Measurements from ENCODE around the gene DACT3. TPM values are rescaled to one million over a fixed set of nuclear protein-coding genes. Genes with fewer than 3 reads are reported as not detected.
A peak's percentile ranks its signal among the peaks of the same experiment; 100 is the strongest.

The DACT3 gene
- total and polyA plus RNA-seq, 2 of the 4 experiments (the other 2 are of a cell fraction) = 1.6 to 4.9 TPM

DNA sequence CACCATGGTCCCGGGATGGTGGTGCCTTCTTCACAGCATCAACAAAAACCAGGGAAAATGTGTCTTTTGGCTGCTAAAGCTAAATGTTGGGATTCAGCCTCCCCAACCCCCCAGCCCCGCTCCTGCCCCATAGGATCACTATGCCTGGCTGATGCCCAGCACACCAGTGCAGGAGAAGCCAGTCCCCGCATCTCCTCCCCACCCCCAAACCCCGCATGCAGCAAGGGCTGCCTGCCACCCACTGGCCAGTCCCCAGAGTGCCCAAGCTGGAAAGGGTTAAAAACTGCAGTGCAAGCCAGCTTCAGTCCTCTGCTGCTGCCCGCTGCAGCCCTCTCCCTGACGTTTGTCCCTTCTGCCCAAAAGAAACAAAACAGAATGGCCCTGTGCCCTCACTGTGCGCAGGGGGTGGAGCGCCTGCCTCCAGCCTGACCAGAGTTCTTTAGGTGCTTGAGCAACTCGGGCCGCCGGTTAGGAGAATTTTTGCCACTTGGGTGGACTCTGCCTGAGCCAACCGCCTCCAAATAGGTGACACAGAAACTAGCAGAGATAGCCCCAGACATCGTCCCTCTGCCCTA lies 56.1 kb downstream of the DACT3 start:
- H2AK9ac ChIP-seq (replicated peaks; ENCODE audit: low read depth, low read length, poor library complexity) = peak overlapping the region; percentile 31
- in situ Hi-C loops (cut with MboI; ENCODE audit: low sequenced_read_pairs) = no loop called here
- dilution Hi-C loops (cut with HindIII; ENCODE audit: low sequenced_read_pairs, unreplicated experiment) = no loop called here
- TF ChIP-seq CHD1 (IDR thresholded peaks at IDR 0.05; ENCODE audit: low read depth, low read length) = no peak
- no peak for TF ChIP-seq CTCF (conservative IDR thresholded peaks at IDR 0.05; ENCODE audit: low read depth, low read length)
- TF ChIP-seq MXI1 (IDR thresholded peaks at IDR 0.05; ENCODE audit: borderline replicate concordance, low read depth, low read length) = no peak
- no peak for TF ChIP-seq MAZ (IDR thresholded peaks at IDR 0.05; ENCODE audit: borderline replicate concordance, low read depth, low read length)
- no peak for TF ChIP-seq RFX5 (IDR thresholded peaks at IDR 0.05; ENCODE audit: low read depth, low read length)
- TF ChIP-seq CEBPB (IDR thresholded peaks at IDR 0.05; ENCODE audit: low read depth, low read length) = no peak
- no peak for TF ChIP-seq BHLHE40 (IDR thresholded peaks at IDR 0.05; ENCODE audit: low read depth, low read length)
- TF ChIP-seq, protein P1, sequence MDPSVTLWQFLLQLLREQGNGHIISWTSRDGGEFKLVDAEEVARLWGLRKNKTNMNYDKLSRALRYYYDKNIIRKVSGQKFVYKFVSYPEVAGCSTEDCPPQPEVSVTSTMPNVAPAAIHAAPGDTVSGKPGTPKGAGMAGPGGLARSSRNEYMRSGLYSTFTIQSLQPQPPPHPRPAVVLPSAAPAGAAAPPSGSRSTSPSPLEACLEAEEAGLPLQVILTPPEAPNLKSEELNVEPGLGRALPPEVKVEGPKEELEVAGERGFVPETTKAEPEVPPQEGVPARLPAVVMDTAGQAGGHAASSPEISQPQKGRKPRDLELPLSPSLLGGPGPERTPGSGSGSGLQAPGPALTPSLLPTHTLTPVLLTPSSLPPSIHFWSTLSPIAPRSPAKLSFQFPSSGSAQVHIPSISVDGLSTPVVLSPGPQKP (IDR thresholded peaks at IDR 0.05; ENCODE audit: borderline replicate concordance, low read depth, low read length) = no peak
- TF ChIP-seq, protein P2, sequence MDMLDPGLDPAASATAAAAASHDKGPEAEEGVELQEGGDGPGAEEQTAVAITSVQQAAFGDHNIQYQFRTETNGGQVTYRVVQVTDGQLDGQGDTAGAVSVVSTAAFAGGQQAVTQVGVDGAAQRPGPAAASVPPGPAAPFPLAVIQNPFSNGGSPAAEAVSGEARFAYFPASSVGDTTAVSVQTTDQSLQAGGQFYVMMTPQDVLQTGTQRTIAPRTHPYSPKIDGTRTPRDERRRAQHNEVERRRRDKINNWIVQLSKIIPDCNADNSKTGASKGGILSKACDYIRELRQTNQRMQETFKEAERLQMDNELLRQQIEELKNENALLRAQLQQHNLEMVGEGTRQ (IDR thresholded peaks at IDR 0.05; ENCODE audit: low read depth, low read length) = no peak
- no peak for TF ChIP-seq NFE2L2 (IDR thresholded peaks at IDR 0.05; ENCODE audit: low read depth, low read length)
- TF ChIP-seq POLR2A (IDR thresholded peaks at IDR 0.05; ENCODE audit: low read depth, low read length) = no peak
- TF ChIP-seq RAD21 (IDR thresholded peaks at IDR 0.05; ENCODE audit: low read length) = no peak
- TF ChIP-seq SMC3 (IDR thresholded peaks at IDR 0.05; ENCODE audit: low read depth, low read length) = no peak
- ATAC-seq (ENCODE audit: low read depth) (no peak), DNase-seq (no peak)
- H3K79me1 ChIP-seq (ENCODE audit: low read depth in 1 of 2, low read length in 2 of 2) = peaks cover 3 to 78% of the 10 kb centered on the region in 2 experiments; a peak in 3 of 4 replicates
- no peak overlapping the region for H3K4me3 ChIP-seq (ENCODE audit: insufficient read depth, low read depth, low read length)
- no peak overlapping the region for H2BK5ac ChIP-seq (ENCODE audit: low read depth, low read length, poor library complexity, severe bottlenecking)
- H3K27me3 ChIP-seq (ENCODE audit: control insufficient read depth, insufficient read depth, low read length) = no peaks in the 10 kb centered on the region
- H3K9ac ChIP-seq (ENCODE audit: low read depth, low read length) = no peak overlapping the region
- no peak overlapping the region for H2BK20ac ChIP-seq (ENCODE audit: low read depth, low read length)
- H2AFZ ChIP-seq (replicated peaks; ENCODE audit: low read length, poor library complexity) = no peak overlapping the region
- ChIA-PET POLR2A (ENCODE audit: unreplicated experiment) (no interaction called here), CTCF (interaction anchor here (0.8 kb wide), 1 partner anchor 27 kb away, joined by 3 read pairs; no protein-coding TSS in a partner anchor)
- H3K36me3 ChIP-seq (ENCODE audit: control insufficient read depth, insufficient read depth, low read length) = peaks cover 44% of the 10 kb centered on the region
- H3K14ac ChIP-seq (replicated peaks; ENCODE audit: low read depth, low read length) = no peak overlapping the region
- peaks cover 70% of the 10 kb centered on the region for H4K20me1 ChIP-seq (ENCODE audit: insufficient read depth, low read length)
- no peak overlapping the region for H2BK15ac ChIP-seq (ENCODE audit: low read depth, low read length)
- H3K23ac ChIP-seq (ENCODE audit: low read depth, low read length) = no peak overlapping the region
- H3K4me2 ChIP-seq (ENCODE audit: low read depth, low read length) = no peak overlapping the region
- no peak overlapping the region for H2AK5ac ChIP-seq (ENCODE audit: low read depth, low read length)
- H3K27ac ChIP-seq (ENCODE audit: insufficient read depth, low read length) = no peak overlapping the region
- peaks cover 15% of the 10 kb centered on the region for H3K9me1 ChIP-seq (ENCODE audit: insufficient read depth, low read length)
- H4K8ac ChIP-seq (ENCODE audit: low read depth in 2 of 2, low read length in 2 of 2) = no peak overlapping the region
- WGBS, 2 experiments (ENCODE audit: extremely low coverage in 2 of 2, insufficient read length in 1 of 2) = 56% methylated on average over 5 of the region's 13 CpGs; no CpG with 5 or more reads in 1 of the 2 experiments
- intact Hi-C loops (cut with micrococcal nuclease) = no loop called here
- H3K4me1 ChIP-seq (ENCODE audit: control insufficient read depth, insufficient read depth, low read length) = peaks cover 15% of the 10 kb centered on the region
- no peak overlapping the region for H4K91ac ChIP-seq (ENCODE audit: insufficient read depth, low read depth, low read length)
- H3K56ac ChIP-seq (ENCODE audit: extremely low read depth, insufficient read depth, low read length) = no peak overlapping the region
- no TSS peak for BruUV-seq (replicated peaks)
- no peak overlapping the region for H3K18ac ChIP-seq (ENCODE audit: low read depth, low read length)
- H3K9me3 ChIP-seq (ENCODE audit: control insufficient read depth, insufficient read depth, low read length) = no peaks in the 10 kb centered on the region
- H2BK120ac ChIP-seq (ENCODE audit: low read depth, low read length) = no peak overlapping the region
- no peak overlapping the region for H3K4ac ChIP-seq (ENCODE audit: low read depth, low read length)
- H4K5ac ChIP-seq (ENCODE audit: low read depth, low read length) = no peak overlapping the region
